ENCODE results near the gene NFU1.
"Not testable (repeated sequence)": the region's sequence is repeated elsewhere in the genome, so short reads cannot be mapped to it uniquely, and the experiment has no call there.

NFU1 gene

GRCh38 chr2:69456950-69457445 is 19.8 kb upstream of the NFU1 start:
- Histone ChIP-seq H3K4me3 (no peak overlapping the region), H3K9ac (ENCODE audit: insufficient read length) (no peak overlapping the region), H3K27ac (no peak overlapping the region), H3K9me3 (ENCODE audit: low read depth, low read length) (no peaks in the 10 kb centered on the region), H3K36me3 (ENCODE audit: insufficient read depth, low read length) (no peaks in the 10 kb centered on the region)
- no peak for DNase-seq (ENCODE audit: low read depth, low spot score)
- TF ChIP-seq FOXP2 (optimal IDR thresholded peaks at IDR 0.05; ENCODE audit: control extremely low read depth, extremely low read length, insufficient read depth), result no peak
- TF ChIP-seq EZH2 (IDR thresholded peaks at IDR 0.05), result no peak
- TF ChIP-seq POLR2AphosphoS5 (IDR thresholded peaks at IDR 0.05; ENCODE audit: borderline replicate concordance, low read depth, low read length), result no peak

GRCh38 chr2:69456154-69456553 is 18.9 kb upstream of the NFU1 start:
- no peaks in the 10 kb centered on the region for H3K9me3 ChIP-seq (ENCODE audit: low read depth, low read length)
- no peak for DNase-seq (ENCODE audit: low read depth, low spot score)
- H3K9ac ChIP-seq (ENCODE audit: insufficient read length), result no peak overlapping the region
- no peaks in the 10 kb centered on the region for H3K36me3 ChIP-seq (ENCODE audit: insufficient read depth, low read length)
- TF ChIP-seq FOXP2 (optimal IDR thresholded peaks at IDR 0.05; ENCODE audit: control extremely low read depth, extremely low read length, insufficient read depth) (no peak), POLR2AphosphoS5 (IDR thresholded peaks at IDR 0.05; ENCODE audit: borderline replicate concordance, low read depth, low read length) (no peak), EZH2 (IDR thresholded peaks at IDR 0.05) (no peak)
- no peak overlapping the region for H3K27ac ChIP-seq
- no peak overlapping the region for H3K4me3 ChIP-seq

- H3K9ac ChIP-seq (ENCODE audit: insufficient read length), result no peak overlapping the region
- no peak for TF ChIP-seq POLR2AphosphoS5 (IDR thresholded peaks at IDR 0.05; ENCODE audit: borderline replicate concordance, low read depth, low read length)
- no peak for TF ChIP-seq EZH2 (IDR thresholded peaks at IDR 0.05)
- no peak for TF ChIP-seq FOXP2 (optimal IDR thresholded peaks at IDR 0.05; ENCODE audit: control extremely low read depth, extremely low read length, insufficient read depth)
- DNase-seq (ENCODE audit: low read depth, low spot score), result no peak
These were observed 17.7 kb upstream of the NFU1 start for GRCh38 chr2:69454976-69455375.

GRCh38 chr2:69453475-69454129 is 16.4 kb upstream of the NFU1 start:
- no peak for DNase-seq (ENCODE audit: low read depth, low spot score)
- Histone ChIP-seq H3K36me3 (ENCODE audit: insufficient read depth, low read length) (no peaks in the 10 kb centered on the region), H3K9me3 (ENCODE audit: low read depth, low read length) (no peaks in the 10 kb centered on the region), H3K27ac (no peak overlapping the region), H3K4me3 (no peak overlapping the region), H3K9ac (ENCODE audit: insufficient read length) (no peak overlapping the region)
- TF ChIP-seq POLR2AphosphoS5 (IDR thresholded peaks at IDR 0.05; ENCODE audit: borderline replicate concordance, low read depth, low read length), result no peak

More at GRCh38 chr2:69454976-69455375, 17.7 kb upstream of the NFU1 start:
- Histone ChIP-seq H3K9me3 (ENCODE audit: low read depth, low read length) (no peaks in the 10 kb centered on the region), H3K4me3 (no peak overlapping the region), H3K27ac (no peak overlapping the region), H3K36me3 (ENCODE audit: insufficient read depth, low read length) (no peaks in the 10 kb centered on the region)

- no peaks in the 10 kb centered on the region for H3K9me3 ChIP-seq (ENCODE audit: low read depth, low read length)
- H3K9ac ChIP-seq (ENCODE audit: insufficient read length), result no peak overlapping the region
- H3K27ac ChIP-seq, result no peak overlapping the region
- DNase-seq (ENCODE audit: low read depth, low spot score), result no peak
- no peaks in the 10 kb centered on the region for H3K36me3 ChIP-seq (ENCODE audit: insufficient read depth, low read length)
- TF ChIP-seq EZH2 (IDR thresholded peaks at IDR 0.05) (no peak), POLR2AphosphoS5 (IDR thresholded peaks at IDR 0.05; ENCODE audit: borderline replicate concordance, low read depth, low read length) (no peak), FOXP2 (optimal IDR thresholded peaks at IDR 0.05; ENCODE audit: control extremely low read depth, extremely low read length, insufficient read depth) (no peak)
- no peak overlapping the region for H3K4me3 ChIP-seq
These were observed 15.5 kb upstream of the NFU1 start for GRCh38 chr2:69452687-69453086.

- TF ChIP-seq POLR2AphosphoS5 (IDR thresholded peaks at IDR 0.05; ENCODE audit: borderline replicate concordance, low read depth, low read length) (no peak), EZH2 (IDR thresholded peaks at IDR 0.05) (no peak), FOXP2 (optimal IDR thresholded peaks at IDR 0.05; ENCODE audit: control extremely low read depth, extremely low read length, insufficient read depth) (no peak)
- DNase-seq (ENCODE audit: low read depth, low spot score), result no peak
- Histone ChIP-seq H3K27ac (no peak overlapping the region), H3K4me3 (no peak overlapping the region), H3K36me3 (ENCODE audit: insufficient read depth, low read length) (no peaks in the 10 kb centered on the region), H3K9ac (ENCODE audit: insufficient read length) (no peak overlapping the region), H3K9me3 (ENCODE audit: low read depth, low read length) (no peaks in the 10 kb centered on the region)
These were observed 13.6 kb upstream of the NFU1 start for GRCh38 chr2:69450735-69451416.

GRCh38 chr2:69449906-69450305 is 12.7 kb upstream of the NFU1 start:
- DNase-seq (ENCODE audit: low read depth, low spot score), result no peak

GRCh38 chr2:69443673-69444072 is 6.4 kb upstream of the NFU1 start:
- not testable (repeated sequence) for H3K4me3 ChIP-seq; H3K9ac ChIP-seq (ENCODE audit: insufficient read length); DNase-seq (ENCODE audit: low read depth, low spot score); H3K9me3 ChIP-seq (ENCODE audit: low read depth, low read length); H3K36me3 ChIP-seq (ENCODE audit: insufficient read depth, low read length); H3K27ac ChIP-seq

More at GRCh38 chr2:69449906-69450305, 12.7 kb upstream of the NFU1 start:
- Histone ChIP-seq H3K36me3 (ENCODE audit: insufficient read depth, low read length) (no peaks in the 10 kb centered on the region), H3K9ac (ENCODE audit: insufficient read length) (no peak overlapping the region), H3K27ac (no peak overlapping the region), H3K4me3 (no peak overlapping the region), H3K9me3 (ENCODE audit: low read depth, low read length) (no peaks in the 10 kb centered on the region)
- TF ChIP-seq FOXP2 (optimal IDR thresholded peaks at IDR 0.05; ENCODE audit: control extremely low read depth, extremely low read length, insufficient read depth) (no peak), EZH2 (IDR thresholded peaks at IDR 0.05) (no peak)

- DNase-seq (ENCODE audit: low read depth, low spot score); H3K9ac ChIP-seq (ENCODE audit: insufficient read length); H3K27ac ChIP-seq; H3K36me3 ChIP-seq (ENCODE audit: insufficient read depth, low read length); H3K4me3 ChIP-seq; H3K9me3 ChIP-seq (ENCODE audit: low read depth, low read length): not testable (repeated sequence)
These were observed 2.3 kb upstream of the NFU1 start for GRCh38 chr2:69439499-69439898.
